K562 (cell line): Measurements from ENCODE around the gene IRGQ. TPM values are rescaled to one million over a fixed set of nuclear protein-coding genes. Genes with fewer than 3 reads are reported as not detected.

Source experiments
- ATAC-seq: fragments of 200-7000 bp; cut with Tn5 transposase; 3 replicates; pipeline ENCODE4 v1.9.1; 2020; ENCODE audit warnings: moderate library complexity
- BruUV-seq: library from RNA; stranded (reverse); fragments of 400-500 nt; replicated peaks from 2 replicates; lab custom pipeline; 2021; lab: Mats Ljungman, UMichigan
- CTCF ChIA-PET: fragments of 300-600 bp; formaldehyde crosslinking; extraction: SDS; loops from one replicate; lab custom pipeline; 2021; ENCODE audit warnings: low intra/inter-chr PET ratio; lab: Yijun Ruan, JAX
- POLR2A ChIA-PET: fragments of 300-600, 350-650 bp; sonication (Branson Sonifier 250); formaldehyde crosslinking; extraction: SDS; loops from one replicate; lab custom pipeline; 2021; ENCODE audit warnings: antibody characterized with exemption, inconsistent platforms; lab: Yijun Ruan, JAX
- DNase-seq, 4 experiments: peaks; one replicate each; pipeline versions ENCODE4 v3.0.0 to v3.0.0-alpha.2; 2011 to 2018; ENCODE audit warnings: low spot score in 3 of 4, mixed read lengths in 3 of 4; ENCODE audit errors: extremely low read depth in 1 of 4
- FAIRE-seq: peaks from 2 replicates; lab custom pipeline; 2011; peaks lifted over from hg19 to GRCh38; lab: Jason Lieb, UNC
- H2AFZ ChIP-seq: 2 replicates; pipeline ENCODE4 v1.6.0; 2011; ENCODE audit warnings: low read depth, low read length, control low read depth, inconsistent platforms
- H3K27ac ChIP-seq: fragments of 200-600 bp; 3 replicates; pipeline ENCODE4 v1.8.0; 2011; ENCODE audit warnings: low read depth, mild to moderate bottlenecking, control low read depth, inconsistent platforms, low read length, moderate library complexity, mixed read lengths; ENCODE audit errors: extremely low read depth
- H3K27me3 ChIP-seq, 2 experiments: fragments of 300-600 bp in 1 of 2; 2 replicates in 1 of 2; 3 replicates in 1 of 2; pipeline versions ENCODE4 v1.6.0 to v1.8.0; 2011; ENCODE audit warnings: inconsistent platforms in 2 of 2, low read length in 2 of 2, mild to moderate bottlenecking in 1 of 2, mixed read lengths in 1 of 2, moderate library complexity in 1 of 2; ENCODE audit not compliant: control insufficient read depth in 2 of 2, insufficient read depth in 2 of 2
- H3K36me3 ChIP-seq: fragments of 300-600 bp; 3 replicates; pipeline ENCODE4 v1.8.0; 2011; ENCODE audit warnings: mild to moderate bottlenecking, low read length, inconsistent platforms; ENCODE audit not compliant: control insufficient read depth, insufficient read depth
- H3K4me1 ChIP-seq, 2 experiments: fragments of 200-600 bp in 1 of 2; replicated peaks in 1 of 2; 2 replicates in 1 of 2; 3 replicates in 1 of 2; pipeline versions ENCODE4 v1.5.1 to v1.8.0; 2011; ENCODE audit warnings: inconsistent platforms in 2 of 2, low read length in 2 of 2, mild to moderate bottlenecking in 1 of 2, mixed read lengths in 1 of 2, moderate library complexity in 1 of 2; ENCODE audit not compliant: control insufficient read depth in 2 of 2, insufficient read depth in 2 of 2
- H3K4me2 ChIP-seq: 2 replicates; pipeline ENCODE4 v1.6.1; 2011; ENCODE audit warnings: low read length, control low read depth, inconsistent platforms, mixed read lengths; ENCODE audit not compliant: insufficient read depth
- H3K4me3 ChIP-seq: fragments of 200-600 bp; sonication (generic), shearing (Covaris generic); 2 replicates; pipeline ENCODE4 v1.5.1; 2016; ENCODE audit warnings: control low read depth, inconsistent platforms
- H3K79me2 ChIP-seq: fragments of 200-600 bp; 3 replicates; pipeline ENCODE4 v1.8.0; 2011; ENCODE audit warnings: low read length, inconsistent platforms; ENCODE audit not compliant: control insufficient read depth, insufficient read depth
- H3K9ac ChIP-seq, 2 experiments: 2 replicates each; pipeline versions ENCODE4 v1.6.0 to v1.6.1; 2011; ENCODE audit warnings: low read depth in 2 of 2, low read length in 2 of 2, control low read depth in 1 of 2, inconsistent platforms in 1 of 2, mild to moderate bottlenecking in 1 of 2, mixed read lengths in 1 of 2; ENCODE audit not compliant: insufficient read depth in 1 of 2
- H3K9me1 ChIP-seq: one replicate; pipeline ENCODE4 v1.6.0; 2011; ENCODE audit warnings: inconsistent platforms, mild to moderate bottlenecking, low read length, moderate library complexity; ENCODE audit not compliant: control insufficient read depth, insufficient read depth
- H3K9me3 ChIP-seq: replicated peaks from 2 replicates; pipeline ENCODE4 v1.5.1; 2011; ENCODE audit warnings: low read depth, low read length, inconsistent platforms; ENCODE audit not compliant: control insufficient read depth, insufficient read depth
- H4K20me1 ChIP-seq: replicated peaks from 2 replicates; pipeline ENCODE4 v1.6.1; 2011; ENCODE audit warnings: low read length, inconsistent platforms, mixed read lengths; ENCODE audit not compliant: control insufficient read depth, insufficient read depth
- ATF3 ChIP-seq, 2 experiments: fragments of 450-650 bp in 1 of 2; sonication (generic) in 1 of 2; formaldehyde crosslinking in 1 of 2; IDR thresholded peaks in 1 of 2; conservative IDR thresholded peaks in 1 of 2; 2 replicates each; pipeline versions ENCODE4 v1.6.1 to v1.8.1; 2016 to 2023; ENCODE audit warnings: mild to moderate bottlenecking in 2 of 2, moderate library complexity in 2 of 2, inconsistent platforms in 1 of 2, missing genetic modification reagents in 1 of 2
- BRD9 ChIP-seq: fragments of 450-650 bp; IDR thresholded peaks from 2 replicates; pipeline ENCODE4 v1.6.1; 2018; ENCODE audit warnings: low read depth; ENCODE audit not compliant: partially characterized antibody
- CC2D1A ChIP-seq: fragments of 450-650 bp; IDR thresholded peaks from 2 replicates; pipeline ENCODE4 v1.6.1; 2017; ENCODE audit warnings: mild to moderate bottlenecking
- CHCHD3 ChIP-seq: fragments of 250-450 bp; sonication (Bioruptor Pico); IDR thresholded peaks from 2 replicates; pipeline ENCODE4 v2.1.2; 2022; ENCODE audit warnings: mild to moderate bottlenecking
- ETV5 ChIP-seq: sonication (generic); formaldehyde crosslinking; IDR thresholded peaks from 2 replicates; pipeline ENCODE4 v1.4.0; 2020; ENCODE audit warnings: low read depth, mild to moderate bottlenecking, missing genetic modification reagents
- FOXP1 ChIP-seq: sonication (generic); formaldehyde crosslinking; IDR thresholded peaks from 2 replicates; pipeline ENCODE4 v1.8.0; 2022; ENCODE audit warnings: mild to moderate bottlenecking, missing genetic modification reagents
- HNRNPUL1 ChIP-seq: fragments of 200-400 bp; formaldehyde crosslinking; IDR thresholded peaks from 2 replicates; pipeline ENCODE4 v1.6.1; 2017; ENCODE audit warnings: low read length
- NBN ChIP-seq: fragments of 450-650 bp; IDR thresholded peaks from 2 replicates; pipeline ENCODE4 v1.6.1; 2016; ENCODE audit warnings: low read depth, mild to moderate bottlenecking
- NUFIP1 ChIP-seq: fragments of 450-650 bp; IDR thresholded peaks from 2 replicates; pipeline ENCODE4 v1.6.1; 2018; ENCODE audit not compliant: partially characterized antibody
- PHF8 ChIP-seq: fragments of 200-600 bp; sonication (generic); IDR thresholded peaks from 2 replicates; pipeline ENCODE4 v1.6.1; 2012; ENCODE audit warnings: mixed run types, mild to moderate bottlenecking, inconsistent platforms, low read length, moderate library complexity, borderline replicate concordance
- RBM17 ChIP-seq: fragments of 200-400 bp; formaldehyde crosslinking; IDR thresholded peaks from 2 replicates; pipeline ENCODE4 v1.6.1; 2017; ENCODE audit warnings: low read depth, mild to moderate bottlenecking, low read length, borderline replicate concordance
- SMAD1 ChIP-seq: fragments of 150-350 bp; IDR thresholded peaks from 2 replicates; pipeline ENCODE4 v1.6.1; 2014; ENCODE audit warnings: low read length, low read depth; ENCODE audit not compliant: partially characterized antibody
- VEZF1 ChIP-seq: fragments of 200-800 bp; sonication (Bioruptor generic); IDR thresholded peaks from 2 replicates; pipeline ENCODE4 v1.6.1; 2017; ENCODE audit warnings: missing genetic modification characterization, missing compliant biosample characterization
- ZBTB33 ChIP-seq: sonication (generic); formaldehyde crosslinking; IDR thresholded peaks from 2 replicates; pipeline ENCODE4 v1.8.1; 2023; ENCODE audit warnings: mild to moderate bottlenecking, missing genetic modification reagents
- ZNF146 ChIP-seq: IDR thresholded peaks from one replicate; pipeline ENCODE4 v1.6.1; 2018; ENCODE audit warnings: missing compliant biosample characterization; ENCODE audit not compliant: unreplicated experiment
- ZNF174 ChIP-seq: fragments of 250-450 bp; sonication (Bioruptor Pico); IDR thresholded peaks from 2 replicates; pipeline ENCODE4 v1.4.0; 2020; ENCODE audit warnings: mild to moderate bottlenecking
- ZNF583 ChIP-seq: fragments of 250-450 bp; sonication (Bioruptor Pico); IDR thresholded peaks from 2 replicates; pipeline ENCODE4 v1.4.0; 2020
- WGBS: fragments of 100-300 bp; shearing (Covaris generic); methylation state at CpG from one replicate; pipeline ENCODE4 v1.1.6; 2016; ENCODE audit warnings: low coverage, mixed read lengths; ENCODE audit not compliant: insufficient coverage; ENCODE audit errors: missing lambda C conversion rate; 5-methylcytosine and 5-hydroxymethylcytosine counted together
- in situ Hi-C: fragments of 300-500 bp; cut with MboI; formaldehyde crosslinking; loops from 4 replicates; pipeline ENCODE4 v1.15.0; 2018; ENCODE audit warnings: inconsistent platforms, mixed read lengths
- intact Hi-C: fragments of 100-400 bp; cut with micrococcal nuclease; formaldehyde crosslinking; loops from 2 replicates; pipeline ENCODE4 v1.14.2; 2022
- polyA plus RNA-seq, 8 experiments: library from polyadenylated mRNA; depleted of rRNA in 4 of 8; stranded (reverse) in 5 of 8; unstranded in 3 of 8; fragments of >200 nt; fragmentation: Nextera tagmentation in 2 of 8; fragmentation: Illumina TruSeq in 1 of 8; extraction: Ambion mirVana in 2 of 8; extraction: Trizol in 1 of 8; gene quantifications; 2 replicates each; pipeline versions ENCODE4 v1.2.1 to v1.2.3, GENCODE V29; 2011 to 2014; ENCODE audit warnings: inconsistent platforms in 1 of 8, missing spikeins in 1 of 8
- total RNA-seq, 7 experiments: library from RNA; depleted of rRNA in 6 of 7; stranded (reverse); fragments of >200 nt in 6 of 7; fragmentation: Illumina TruSeq in 2 of 7; extraction: Trizol in 2 of 7; gene quantifications; 2 replicates each; pipeline versions ENCODE4 v1.2.1 to v1.2.3, GENCODE V29; 2011 to 2021; ENCODE audit warnings: low replicate concordance in 1 of 7

IRGQ gene
- total and polyA plus RNA-seq, 9 of the 15 experiments (the other 6 are each of a cell fraction or from before 2014, with no cell fraction given): 3.5 to 19.2 (median 7.9) TPM

- intact Hi-C loops: no loop called here
- Histone ChIP-seq H3K27ac (peak overlapping the region; percentile 81), H3K9me3 (no peaks in the 10 kb centered on the region), H3K4me3 (peak overlapping the region; percentile 76), H3K27me3 (no peaks in the 10 kb centered on the region), H3K9me1 (no peaks in the 10 kb centered on the region), H2AFZ (peak overlapping the region; percentile 75), H3K4me1 (peaks cover 15 to 47% of the 10 kb centered on the region in 2 experiments; a peak in 4 of 5 replicates), H3K36me3 (peaks cover 45% of the 10 kb centered on the region; the same call in 2 of the 3 replicates), H3K79me2 (peaks cover 41% of the 10 kb centered on the region), H3K4me2 (peak overlapping the region; percentile 75), H4K20me1 (no peaks in the 10 kb centered on the region), H3K9ac (peak overlapping the region; percentile 76 to 97)
- 8% methylated on average over 16 of the region's 18 CpGs for WGBS
- ChIA-PET CTCF (interaction anchor here (1.0 to 1.9 kb wide), 3 partner anchors 30 to 148 kb away, joined by 3 to 9 read pairs (median 6); no protein-coding TSS in a partner anchor), POLR2A (interaction anchor here (0.5 to 5.6 kb wide), 10 partner anchors 13 to 169 kb away, joined by 3 to 60 read pairs (median 4); partner anchors contain the start of genes PINLYP, SRRM5 and XRCC1)
- in situ Hi-C loops: no loop called here
- DNase-seq (no peak), FAIRE-seq (no peak), ATAC-seq (peak; percentile 30)
- BruUV-seq: TSS peak; percentile 85
- no peak for TF ChIP-seq RBM17
- 0 out of 2 replicates have a peak, but pooled peaks have one; percentile 18 for TF ChIP-seq FOXP1 (CRISPR knock-in tag)
- peak; percentile 9; the same call in 1 of the 2 replicates for TF ChIP-seq PHF8
- no peak for TF ChIP-seq ZBTB33 (CRISPR knock-in tag)
- 0 out of 2 replicates have a peak, but pooled peaks have one; percentile 11 for TF ChIP-seq CC2D1A
- no peak for TF ChIP-seq NBN
- no peak for TF ChIP-seq NUFIP1
- no peak for TF ChIP-seq HNRNPUL1
- TF ChIP-seq ZNF146: no peak
- TF ChIP-seq ETV5 (CRISPR knock-in tag): no peak
- TF ChIP-seq ATF3 (IDR thresholded peaks at IDR 0.05): no peak
- TF ChIP-seq ATF3 (CRISPR knock-in tag; conservative IDR thresholded peaks at IDR 0.05): no peak; the same call in 1 of the 2 replicates
- TF ChIP-seq VEZF1 (CRISPR knock-in tag): no peak
- 0 out of 2 replicates have a peak, but pooled peaks have one; percentile 27 for TF ChIP-seq ZNF583 (CRISPR knock-in tag)
- TF ChIP-seq BRD9: no peak
- no peak for TF ChIP-seq CHCHD3 (CRISPR knock-in tag)
- TF ChIP-seq SMAD1: no peak
- TF ChIP-seq ZNF174 (CRISPR knock-in tag): no peak
Observed at GRCh38 chr19:43595605-43595998, 332 bp downstream of the IRGQ start.
